ENCODE data around the gene C5orf52.

C5orf52 gene

DNA sequence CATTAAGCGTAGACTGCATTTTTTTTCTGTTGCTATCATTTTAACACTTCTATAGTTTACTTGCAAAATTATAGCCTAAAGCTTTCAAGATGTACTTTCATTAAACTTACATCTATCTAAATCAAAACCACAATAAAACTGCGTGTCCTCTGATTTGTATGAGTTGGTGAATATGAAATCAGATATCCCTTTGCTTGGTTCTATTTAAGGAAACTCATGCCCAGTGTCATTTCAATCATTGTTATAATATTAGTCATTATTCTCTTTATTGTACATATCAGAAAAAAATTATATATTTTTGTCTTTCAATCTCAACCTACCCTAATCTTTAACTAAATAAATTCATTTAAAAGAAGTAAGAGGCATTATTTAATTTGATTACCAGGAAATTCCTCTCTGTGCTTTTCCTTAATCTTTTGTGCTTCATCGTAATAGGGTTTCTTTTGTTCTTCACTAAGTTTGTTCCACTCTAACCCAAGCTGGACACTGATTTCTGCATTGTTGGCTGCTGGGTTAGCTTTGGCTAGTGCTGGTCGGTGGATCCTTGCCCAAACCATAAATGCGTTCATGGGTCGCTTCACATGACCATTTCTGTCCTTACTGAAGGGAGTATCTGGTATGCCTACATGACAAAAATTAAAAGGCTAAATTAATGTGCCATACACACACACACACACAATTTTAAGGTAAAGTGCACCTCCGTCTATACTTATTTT, 22.9 kb upstream of the C5orf52 start:
- DNase-seq (ENCODE audit: extremely low spot score): no peak
- ChIA-PET POLR2A (no interaction called here), CTCF (no interaction called here)
- no peak for TF ChIP-seq SUZ12 (IDR thresholded peaks at IDR 0.05)

DNA sequence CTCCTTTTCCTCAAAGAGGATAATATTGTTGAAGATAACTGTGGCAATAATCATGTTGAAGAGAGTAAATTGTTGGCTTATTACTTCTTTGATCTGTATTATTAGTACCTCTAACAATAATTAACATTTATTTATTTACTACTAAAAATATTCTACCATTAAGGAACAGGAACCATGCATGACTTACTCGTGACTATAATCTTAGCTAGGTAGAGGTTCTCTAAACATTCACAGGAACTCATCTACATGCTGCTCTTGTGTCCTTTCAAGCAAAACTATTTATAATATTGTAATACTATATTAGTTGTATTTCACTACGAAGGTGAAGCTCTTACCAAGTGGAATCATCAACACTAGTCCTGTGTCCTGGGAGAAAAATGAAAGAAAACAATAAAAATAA, 22.2 kb upstream of the C5orf52 start:
- TF ChIP-seq SUZ12 (IDR thresholded peaks at IDR 0.05) (no peak), FOXM1 (IDR thresholded peaks at IDR 0.05; ENCODE audit: borderline replicate concordance) (no peak), LEF1 (IDR thresholded peaks at IDR 0.05; ENCODE audit: borderline replicate concordance) (no peak), BHLHE40 (IDR thresholded peaks at IDR 0.05; ENCODE audit: borderline replicate concordance) (no peak), FOXK2 (IDR thresholded peaks at IDR 0.05) (no peak), L3MBTL2 (conservative IDR thresholded peaks at IDR 0.05) (no peak), HDGF (IDR thresholded peaks at IDR 0.05; ENCODE audit: borderline replicate concordance) (no peak), ELF4 (IDR thresholded peaks at IDR 0.05) (no peak), ZNF384 (IDR thresholded peaks at IDR 0.05) (no peak), NFRKB (IDR thresholded peaks at IDR 0.05) (no peak), ARNT (IDR thresholded peaks at IDR 0.05) (no peak), TARDBP (IDR thresholded peaks at IDR 0.05) (no peak), FOXA1 (IDR thresholded peaks at IDR 0.05) (no peak), CTBP1 (IDR thresholded peaks at IDR 0.05; ENCODE audit: borderline replicate concordance) (no peak), SP1 (IDR thresholded peaks at IDR 0.05) (no peak)
- TF ChIP-seq, protein P1, sequence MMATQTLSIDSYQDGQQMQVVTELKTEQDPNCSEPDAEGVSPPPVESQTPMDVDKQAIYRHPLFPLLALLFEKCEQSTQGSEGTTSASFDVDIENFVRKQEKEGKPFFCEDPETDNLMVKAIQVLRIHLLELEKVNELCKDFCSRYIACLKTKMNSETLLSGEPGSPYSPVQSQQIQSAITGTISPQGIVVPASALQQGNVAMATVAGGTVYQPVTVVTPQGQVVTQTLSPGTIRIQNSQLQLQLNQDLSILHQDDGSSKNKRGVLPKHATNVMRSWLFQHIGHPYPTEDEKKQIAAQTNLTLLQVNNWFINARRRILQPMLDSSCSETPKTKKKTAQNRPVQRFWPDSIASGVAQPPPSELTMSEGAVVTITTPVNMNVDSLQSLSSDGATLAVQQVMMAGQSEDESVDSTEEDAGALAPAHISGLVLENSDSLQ (IDR thresholded peaks at IDR 0.05): no peak
- CTCF ChIA-PET: interaction anchor here (0.5 kb wide), 1 partner anchor 379 kb away, joined by 3 read pairs; no protein-coding TSS in a partner anchor

DNA sequence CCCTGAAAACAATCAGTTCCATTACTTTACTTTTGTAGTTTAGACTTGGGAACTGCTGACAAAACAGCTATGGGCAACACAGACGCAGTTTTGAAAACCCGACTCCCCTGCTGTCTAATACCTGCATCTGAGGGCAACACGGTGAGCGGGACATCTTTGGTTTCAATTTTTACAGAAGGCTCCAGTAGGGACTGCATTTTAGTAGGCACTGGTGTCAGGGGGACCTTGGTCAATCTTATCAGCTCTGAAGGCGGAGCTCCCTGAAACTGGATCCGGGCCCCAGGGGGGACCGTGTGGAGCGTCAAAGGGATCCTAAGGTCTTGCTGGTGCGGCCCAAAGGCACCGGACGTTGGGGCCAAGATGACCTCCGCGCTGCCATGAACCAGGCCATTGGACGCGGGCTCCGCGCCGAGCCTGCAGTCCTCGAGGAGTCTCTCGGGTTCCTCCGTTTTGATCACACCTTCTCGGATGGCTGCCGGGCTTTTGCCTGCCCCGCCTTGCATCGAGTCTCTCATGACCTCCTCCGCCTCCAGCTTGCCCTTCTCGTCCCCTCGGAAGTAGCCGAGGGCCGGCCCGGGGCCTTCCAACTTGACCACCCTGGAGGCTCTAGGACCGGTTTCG, 20.2 kb upstream of the C5orf52 start:
- no peak for TF ChIP-seq HDGF (IDR thresholded peaks at IDR 0.05; ENCODE audit: borderline replicate concordance)
- CTCF ChIA-PET: no interaction called here
- DNase-seq (ENCODE audit: extremely low spot score): no peak
- POLR2A ChIA-PET: no interaction called here

More for the DNA sequence above, 22.2 kb upstream of the C5orf52 start:
- no peak for DNase-seq (ENCODE audit: extremely low spot score)
- POLR2A ChIA-PET: no interaction called here

DNA sequence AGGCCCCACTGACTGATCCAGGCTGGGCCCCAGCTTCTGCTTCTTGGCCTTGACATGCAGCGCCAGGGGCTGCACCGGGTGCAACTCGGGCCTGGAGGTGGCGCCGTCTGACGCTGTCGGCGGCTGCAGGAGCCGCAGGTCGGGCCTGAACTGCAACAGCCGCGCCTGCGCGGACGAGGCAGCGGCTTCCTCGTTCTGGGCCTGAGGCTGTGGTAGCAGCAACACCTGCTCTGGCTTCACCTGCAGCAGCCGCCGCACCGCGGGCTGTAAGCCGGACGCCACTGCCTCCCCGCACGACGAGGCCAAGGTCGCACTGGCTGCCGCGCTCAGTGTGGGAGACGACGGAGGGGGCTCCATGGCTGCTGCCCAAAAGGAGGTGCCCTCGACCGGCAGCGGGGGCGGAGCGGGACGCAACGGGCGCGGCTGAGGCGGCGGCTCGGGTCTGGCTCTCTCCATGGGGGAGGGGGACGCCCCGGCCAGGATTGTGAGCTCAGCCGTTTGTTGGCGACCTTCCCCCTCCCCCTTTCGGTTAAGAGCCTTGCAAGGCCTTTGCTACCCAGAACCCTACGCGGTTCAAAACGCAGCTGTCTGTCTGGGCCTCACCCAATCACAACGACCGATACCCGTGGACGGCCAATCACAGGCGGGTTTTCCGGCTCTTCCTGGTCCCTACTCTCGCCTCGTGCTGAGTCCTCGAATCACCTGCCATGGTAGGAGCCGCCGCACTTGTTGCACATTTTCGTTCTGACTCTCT, 19.5 kb upstream of the C5orf52 start:
- ChIA-PET CTCF (no interaction called here), POLR2A (no interaction called here)
- TF ChIP-seq ZNF384 (IDR thresholded peaks at IDR 0.05) (no peak), FOXM1 (IDR thresholded peaks at IDR 0.05; ENCODE audit: borderline replicate concordance) (no peak), CTBP1 (IDR thresholded peaks at IDR 0.05; ENCODE audit: borderline replicate concordance) (no peak), NFRKB (IDR thresholded peaks at IDR 0.05) (no peak), BHLHE40 (IDR thresholded peaks at IDR 0.05; ENCODE audit: borderline replicate concordance) (no peak), FOXA1 (IDR thresholded peaks at IDR 0.05) (no peak), ARNT (IDR thresholded peaks at IDR 0.05) (no peak), SP1 (IDR thresholded peaks at IDR 0.05) (no peak), TARDBP (IDR thresholded peaks at IDR 0.05) (no peak), SUZ12 (IDR thresholded peaks at IDR 0.05) (no peak)
- TF ChIP-seq, protein P1 (IDR thresholded peaks at IDR 0.05): no peak
- DNase-seq (ENCODE audit: extremely low spot score): no peak

DNA sequence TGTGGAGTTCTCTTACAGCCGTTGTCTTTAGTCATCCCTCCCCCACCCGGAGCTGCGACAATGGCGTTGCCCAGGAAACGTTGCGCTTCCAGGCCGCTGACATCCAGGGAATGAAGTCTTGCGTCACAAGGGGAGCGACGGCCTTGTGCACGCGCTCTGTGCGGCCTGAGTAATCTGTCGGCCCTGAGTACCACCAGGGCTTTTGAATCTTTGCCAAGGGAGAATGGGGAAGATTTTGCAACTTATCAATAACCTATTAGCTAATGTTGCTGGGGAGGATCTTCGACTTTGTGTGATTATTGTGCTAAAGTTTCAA, 19.0 kb upstream of the C5orf52 start, which contains the start of gene SOX30:
TSS of gene SOX30 (minus strand) at position 62 of the 316 bp plus-strand sequence. CDS start 360 bp downstream, outside the sequence.
- ChIA-PET CTCF (no interaction called here), POLR2A (no interaction called here)
- no peak for TF ChIP-seq SP1 (IDR thresholded peaks at IDR 0.05)
- no peak for TF ChIP-seq NFRKB (IDR thresholded peaks at IDR 0.05)
- no peak for TF ChIP-seq FOXK2 (IDR thresholded peaks at IDR 0.05)
- TF ChIP-seq ARNT (IDR thresholded peaks at IDR 0.05): no peak
- TF ChIP-seq HDGF (IDR thresholded peaks at IDR 0.05; ENCODE audit: borderline replicate concordance): no peak
- DNase-seq (ENCODE audit: extremely low spot score): no peak

DNA sequence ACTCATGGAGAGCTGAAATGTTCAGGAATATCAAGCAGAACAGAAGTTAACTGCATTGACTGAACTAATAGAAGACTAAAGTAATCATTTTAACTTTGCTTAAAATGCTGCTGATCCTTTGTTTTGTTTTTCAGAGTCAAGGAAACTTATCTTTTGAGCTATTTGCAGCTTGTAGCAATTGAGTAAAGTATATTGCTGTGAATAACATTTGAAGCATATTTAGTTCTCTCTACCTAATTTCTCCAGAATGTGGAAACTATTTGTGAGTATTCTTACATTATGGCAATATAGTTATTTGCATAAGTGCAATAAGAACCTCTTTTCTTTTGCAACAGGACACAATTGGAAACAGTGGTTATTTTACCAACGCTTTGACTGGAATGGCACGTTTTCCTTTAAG, 13.8 kb upstream of the C5orf52 start:
- no peak for TF ChIP-seq SUZ12 (IDR thresholded peaks at IDR 0.05)
- TF ChIP-seq LEF1 (IDR thresholded peaks at IDR 0.05; ENCODE audit: borderline replicate concordance): no peak
- no peak for TF ChIP-seq HDGF (IDR thresholded peaks at IDR 0.05; ENCODE audit: borderline replicate concordance)
- TF ChIP-seq ELF4 (IDR thresholded peaks at IDR 0.05): no peak
- TF ChIP-seq NFRKB (IDR thresholded peaks at IDR 0.05): no peak
- TF ChIP-seq L3MBTL2 (conservative IDR thresholded peaks at IDR 0.05): no peak
- TF ChIP-seq FOXK2 (IDR thresholded peaks at IDR 0.05): no peak
- no peak for TF ChIP-seq ARNT (IDR thresholded peaks at IDR 0.05)
- TF ChIP-seq TARDBP (IDR thresholded peaks at IDR 0.05): no peak
- no peak for TF ChIP-seq ZNF384 (IDR thresholded peaks at IDR 0.05)
- TF ChIP-seq SP1 (IDR thresholded peaks at IDR 0.05): no peak
- TF ChIP-seq BHLHE40 (IDR thresholded peaks at IDR 0.05; ENCODE audit: borderline replicate concordance): no peak
- TF ChIP-seq, protein P1 (IDR thresholded peaks at IDR 0.05): no peak
- TF ChIP-seq CTBP1 (IDR thresholded peaks at IDR 0.05; ENCODE audit: borderline replicate concordance): no peak
- no peak for TF ChIP-seq FOXM1 (IDR thresholded peaks at IDR 0.05; ENCODE audit: borderline replicate concordance)
- TF ChIP-seq FOXA1 (IDR thresholded peaks at IDR 0.05): no peak
- ChIA-PET CTCF (no interaction called here), POLR2A (no interaction called here)

More for the DNA sequence above, 13.8 kb upstream of the C5orf52 start:
- no peak for DNase-seq (ENCODE audit: extremely low spot score)
